GM12878 (cell line): ENCODE measurements around the gene SAMHD1. TPM values are rescaled to one million over a fixed set of nuclear protein-coding genes. Genes with fewer than 3 reads are reported as not detected.

Source experiments
- ATAC-seq: fragments of 200-7000 bp; cut with Tn5 transposase; 3 replicates; pipeline ENCODE4 v1.9.1; 2020; ENCODE audit warnings: mild to moderate bottlenecking, moderate library complexity
- BruUV-seq: library from RNA; stranded (reverse); fragments of 400-500 nt; replicated peaks from 2 replicates; lab custom pipeline; 2021; lab: Mats Ljungman, UMichigan
- CTCF ChIA-PET: fragments of 300-600 bp; sonication (Branson Sonifier 250); formaldehyde crosslinking; extraction: SDS; loops from one replicate; lab custom pipeline; 2021; ENCODE audit warnings: inconsistent platforms; lab: Yijun Ruan, JAX
- POLR2A ChIA-PET: fragments of 350-600 bp; formaldehyde crosslinking; extraction: SDS; loops from one replicate; lab custom pipeline; 2021; ENCODE audit warnings: inconsistent platforms; lab: Charles Lee
- RAD21 ChIA-PET: fragments of 300-600 bp; sonication (Branson Sonifier 250); formaldehyde crosslinking; loops from one replicate; lab custom pipeline; 2023; ENCODE audit warnings: antibody characterized with exemption; ENCODE audit not compliant: unreplicated experiment; lab: Charles Lee
- SMC1A ChIA-PET: fragments of 300-600 bp; sonication (Branson Sonifier 250); formaldehyde crosslinking; loops from one replicate; lab custom pipeline; 2023; ENCODE audit not compliant: unreplicated experiment, uncharacterized antibody; lab: Charles Lee
- DNase-seq: peaks from one replicate; pipeline ENCODE4 v3.0.0-alpha.2; 2011; ENCODE audit warnings: low read depth, low spot score
- FAIRE-seq: peaks from 3 replicates; lab custom pipeline; 2011; peaks lifted over from hg19 to GRCh38; lab: Jason Lieb, UNC
- H2AFZ ChIP-seq: 2 replicates; pipeline ENCODE4 v1.6.0; 2011; ENCODE audit warnings: low read depth, low read length, control low read depth; ENCODE audit not compliant: control insufficient read depth
- H3K27ac ChIP-seq: 2 replicates; pipeline ENCODE4 v1.5.1; 2011; ENCODE audit warnings: control low read depth; ENCODE audit not compliant: control insufficient read depth, insufficient read depth
- H3K27me3 ChIP-seq, 2 experiments: replicated peaks in 1 of 2; 2 replicates each; pipeline versions ENCODE4 v1.6.0 to v1.6.1; 2011; ENCODE audit warnings: low read length in 1 of 2; ENCODE audit not compliant: control insufficient read depth in 2 of 2, insufficient read depth in 2 of 2
- H3K36me3 ChIP-seq, 2 experiments: 2 replicates each; pipeline ENCODE4 v1.5.1; 2011; ENCODE audit warnings: low read length in 1 of 2; ENCODE audit not compliant: control insufficient read depth in 2 of 2, insufficient read depth in 2 of 2
- H3K4me1 ChIP-seq: 2 replicates; pipeline ENCODE4 v1.6.1; 2011; ENCODE audit warnings: mild to moderate bottlenecking, low read length, moderate library complexity, mixed read lengths; ENCODE audit not compliant: control insufficient read depth, insufficient read depth
- H3K4me2 ChIP-seq: 2 replicates; pipeline ENCODE4 v1.6.0; 2011; ENCODE audit warnings: control low read depth; ENCODE audit not compliant: control insufficient read depth, insufficient read depth
- H3K4me3 ChIP-seq: fragments of 200-600 bp; sonication (generic); 2 replicates; pipeline ENCODE4 v1.5.1; 2016
- H3K79me2 ChIP-seq: 2 replicates; pipeline ENCODE4 v1.6.0; 2011; ENCODE audit warnings: low read length; ENCODE audit not compliant: control insufficient read depth, insufficient read depth
- H3K9ac ChIP-seq: 2 replicates; pipeline ENCODE4 v1.8.0; 2011; ENCODE audit warnings: low read length, control low read depth, mixed read lengths; ENCODE audit not compliant: control insufficient read depth, insufficient read depth
- H3K9me3 ChIP-seq: replicated peaks from 3 replicates; pipeline ENCODE4 v1.5.1; 2011; ENCODE audit warnings: mild to moderate bottlenecking, low read length; ENCODE audit not compliant: control insufficient read depth, insufficient read depth
- H4K20me1 ChIP-seq: 2 replicates; pipeline ENCODE4 v1.6.0; 2011; ENCODE audit not compliant: control insufficient read depth, insufficient read depth
- BHLHE40 ChIP-seq, 2 experiments: fragments of 450-650 bp in 1 of 2; IDR thresholded peaks; 2 replicates each; pipeline ENCODE4 v1.6.1; 2011 to 2017; ENCODE audit warnings: low read depth in 2 of 2, borderline replicate concordance in 1 of 2, improper control_type of control experiment in 1 of 2, low read length in 1 of 2, mild to moderate bottlenecking in 1 of 2
- CBX3 ChIP-seq: fragments of 200-600 bp; sonication (generic); IDR thresholded peaks from 2 replicates; pipeline ENCODE4 v1.6.1; 2016; ENCODE audit warnings: low read depth, borderline replicate concordance
- ESRRA ChIP-seq: IDR thresholded peaks from 2 replicates; pipeline ENCODE4 v1.6.1; 2012; ENCODE audit warnings: mild to moderate bottlenecking, low read length, improper control_type of control experiment
- EZH2 ChIP-seq: IDR thresholded peaks from 2 replicates; pipeline ENCODE4 v1.6.1; 2012; ENCODE audit warnings: low read depth, mild to moderate bottlenecking, control low read depth, inconsistent platforms, low read length, borderline replicate concordance; ENCODE audit not compliant: control insufficient read depth
- JUNB ChIP-seq: IDR thresholded peaks from 2 replicates; pipeline ENCODE4 v1.6.1; 2016; ENCODE audit warnings: antibody characterized with exemption, mild to moderate bottlenecking
- KDM1A ChIP-seq: fragments of 200-600 bp; sonication (generic); IDR thresholded peaks from 2 replicates; pipeline ENCODE4 v1.6.1; 2016; ENCODE audit warnings: borderline replicate concordance
- KLF5 ChIP-seq: fragments of 450-650 bp; IDR thresholded peaks from 2 replicates; pipeline ENCODE4 v1.6.1; 2014; ENCODE audit warnings: mild to moderate bottlenecking; ENCODE audit not compliant: partially characterized antibody
- MEF2A ChIP-seq: IDR thresholded peaks from 2 replicates; pipeline ENCODE4 v1.6.1; 2011; ENCODE audit warnings: low read depth, mild to moderate bottlenecking, low read length, moderate library complexity; ENCODE audit not compliant: insufficient read depth
- NBN ChIP-seq: fragments of 450-650 bp; IDR thresholded peaks from 2 replicates; pipeline ENCODE4 v1.6.1; 2016
- NFYA ChIP-seq: IDR thresholded peaks from 2 replicates; pipeline ENCODE4 v1.6.1; 2011; ENCODE audit warnings: low read depth, mild to moderate bottlenecking, low read length, improper control_type of control experiment, borderline replicate concordance
- PAX5 ChIP-seq: IDR thresholded peaks from 2 replicates; pipeline ENCODE4 v1.6.1; 2011; ENCODE audit warnings: low read depth, low read length, borderline replicate concordance
- POLR2AphosphoS5 ChIP-seq: IDR thresholded peaks from 2 replicates; pipeline ENCODE4 v1.6.1; 2011; ENCODE audit warnings: mild to moderate bottlenecking, low read length, inconsistent platforms
- RELA ChIP-seq: fragments of 450-650 bp; IDR thresholded peaks from 2 replicates; pipeline ENCODE4 v1.8.0; 2014; ENCODE audit warnings: borderline replicate concordance; ENCODE audit not compliant: partially characterized antibody
- RUNX3 ChIP-seq: IDR thresholded peaks from 2 replicates; pipeline ENCODE4 v1.6.1; 2012; ENCODE audit warnings: low read length, inconsistent platforms
- SMAD1 ChIP-seq: fragments of 450-650 bp; IDR thresholded peaks from 2 replicates; pipeline ENCODE4 v1.6.1; 2018; ENCODE audit warnings: mild to moderate bottlenecking, low read depth; ENCODE audit not compliant: partially characterized antibody
- STAT3 ChIP-seq: IDR thresholded peaks from 2 replicates; pipeline ENCODE4 v1.6.1; 2011; ENCODE audit warnings: low read depth, low read length, improper control_type of control experiment
- TCF7 ChIP-seq: IDR thresholded peaks from 2 replicates; pipeline ENCODE4 v1.6.1; 2014; ENCODE audit warnings: antibody characterized with exemption, borderline replicate concordance
- ZBED1 ChIP-seq: IDR thresholded peaks from 2 replicates; pipeline ENCODE4 v1.6.1; 2016; ENCODE audit warnings: borderline replicate concordance
- WGBS: methylation state at CpG from one replicate; pipeline ENCODE4 v1.1.6; 2016; ENCODE audit warnings: low lambda C conversion rate; ENCODE audit not compliant: insufficient replicate concordance, insufficient coverage; ENCODE audit errors: missing lambda C conversion rate; 5-methylcytosine and 5-hydroxymethylcytosine counted together
- in situ Hi-C: fragments of 300-500 bp; cut with MboI; formaldehyde crosslinking; loops from 9 replicates; pipeline ENCODE4 v1.14.3; 2018; ENCODE audit warnings: mixed read lengths
- intact Hi-C: fragments of 100-400 bp; cut with micrococcal nuclease; formaldehyde crosslinking; loops from one replicate; pipeline ENCODE4 v1.14.2; 2022; ENCODE audit not compliant: unreplicated experiment
- polyA plus RNA-seq, 11 experiments: library from polyadenylated mRNA; depleted of rRNA in 4 of 11; unstranded in 6 of 11; stranded (reverse) in 5 of 11; fragments of >200 nt; fragmentation: Nextera tagmentation in 4 of 11; fragmentation: Illumina TruSeq in 1 of 11; extraction: Ambion mirVana in 4 of 11; extraction: Trizol in 1 of 11; gene quantifications; 1 replicate in 1 of 11; 2 replicates in 10 of 11; pipeline versions ENCODE4 v1.2.1 to v1.2.3, GENCODE V29; 2011 to 2016; ENCODE audit warnings: inconsistent platforms in 2 of 11, missing spikeins in 2 of 11, low read depth in 1 of 11
- total RNA-seq, 4 experiments: library from RNA; depleted of rRNA in 3 of 4; stranded (reverse); fragments of >200 nt in 3 of 4; fragmentation: Illumina TruSeq in 1 of 4; extraction: Trizol in 1 of 4; gene quantifications; 2 replicates each; pipeline versions ENCODE4 v1.2.1 to v1.2.3, GENCODE V29; 2013 to 2021
- TF ChIP-seq, protein P1 (sequence below): IDR thresholded peaks from 2 replicates; pipeline ENCODE4 v1.6.1; 2011; ENCODE audit warnings: mild to moderate bottlenecking, low read depth, low read length, moderate library complexity; ENCODE audit not compliant: insufficient replicate concordance
- TF ChIP-seq, protein P2 (sequence below): fragments of 450-650 bp; IDR thresholded peaks from 2 replicates; pipeline ENCODE4 v1.6.1; 2016; ENCODE audit warnings: mild to moderate bottlenecking
- TF ChIP-seq, protein P3 (sequence below): fragments of 450-650 bp; IDR thresholded peaks from 2 replicates; pipeline ENCODE4 v1.6.1; 2017; ENCODE audit warnings: borderline replicate concordance

The SAMHD1 gene
- total and polyA plus RNA-seq, 10 of the 15 experiments (the other 5 are each of a cell fraction or from before 2014, with no cell fraction given) = 20.5 to 47.9 (median 38.8) TPM

GRCh38 chr20:36893801-36894200 lies 57.7 kb downstream of the SAMHD1 start (continued):
- TF ChIP-seq, protein P1, sequence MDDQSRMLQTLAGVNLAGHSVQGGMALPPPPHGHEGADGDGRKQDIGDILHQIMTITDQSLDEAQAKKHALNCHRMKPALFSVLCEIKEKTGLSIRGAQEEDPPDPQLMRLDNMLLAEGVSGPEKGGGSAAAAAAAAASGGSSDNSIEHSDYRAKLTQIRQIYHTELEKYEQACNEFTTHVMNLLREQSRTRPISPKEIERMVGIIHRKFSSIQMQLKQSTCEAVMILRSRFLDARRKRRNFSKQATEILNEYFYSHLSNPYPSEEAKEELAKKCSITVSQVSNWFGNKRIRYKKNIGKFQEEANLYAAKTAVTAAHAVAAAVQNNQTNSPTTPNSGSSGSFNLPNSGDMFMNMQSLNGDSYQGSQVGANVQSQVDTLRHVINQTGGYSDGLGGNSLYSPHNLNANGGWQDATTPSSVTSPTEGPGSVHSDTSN = no peak
- TF ChIP-seq ZBED1 = no peak

- Histone ChIP-seq H3K79me2 (no peaks in the 10 kb centered on the region), H4K20me1 (no peaks in the 10 kb centered on the region), H3K4me2 (no peak overlapping the region), H3K27ac (no peak overlapping the region), H3K4me3 (no peak overlapping the region), H3K36me3 (peaks cover 11% of the 10 kb centered on the region in 2 experiments), H3K27me3 (no peaks in the 10 kb centered on the region), H3K9ac (no peak overlapping the region), H3K4me1 (peaks cover 5% of the 10 kb centered on the region), H2AFZ (no peak overlapping the region), H3K9me3 (no peaks in the 10 kb centered on the region)
- CTCF ChIA-PET = no interaction called here
- no peak for DNase-seq
- 97% methylated on average over 4 of the region's 4 CpGs for WGBS
- RAD21 ChIA-PET = no interaction called here
- TF ChIP-seq KLF5 (no peak), PAX5 (no peak), CBX3 (no peak), EZH2 (no peak), RELA (no peak), NBN (no peak), RUNX3 (no peak), SMAD1 (no peak), ESRRA (no peak), TCF7 (no peak), BHLHE40 (IDR thresholded peaks at IDR 0.05; ENCODE audit: borderline replicate concordance in 1 of 2, low read depth in 2 of 2, low read length in 1 of 2) (no peak), MEF2A (no peak), JUNB (no peak), STAT3 (no peak), NFYA (no peak), KDM1A (no peak), POLR2AphosphoS5 (no peak), ZBED1 (no peak)
- TF ChIP-seq, protein P2, sequence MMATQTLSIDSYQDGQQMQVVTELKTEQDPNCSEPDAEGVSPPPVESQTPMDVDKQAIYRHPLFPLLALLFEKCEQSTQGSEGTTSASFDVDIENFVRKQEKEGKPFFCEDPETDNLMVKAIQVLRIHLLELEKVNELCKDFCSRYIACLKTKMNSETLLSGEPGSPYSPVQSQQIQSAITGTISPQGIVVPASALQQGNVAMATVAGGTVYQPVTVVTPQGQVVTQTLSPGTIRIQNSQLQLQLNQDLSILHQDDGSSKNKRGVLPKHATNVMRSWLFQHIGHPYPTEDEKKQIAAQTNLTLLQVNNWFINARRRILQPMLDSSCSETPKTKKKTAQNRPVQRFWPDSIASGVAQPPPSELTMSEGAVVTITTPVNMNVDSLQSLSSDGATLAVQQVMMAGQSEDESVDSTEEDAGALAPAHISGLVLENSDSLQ = no peak
- TF ChIP-seq, protein P3, sequence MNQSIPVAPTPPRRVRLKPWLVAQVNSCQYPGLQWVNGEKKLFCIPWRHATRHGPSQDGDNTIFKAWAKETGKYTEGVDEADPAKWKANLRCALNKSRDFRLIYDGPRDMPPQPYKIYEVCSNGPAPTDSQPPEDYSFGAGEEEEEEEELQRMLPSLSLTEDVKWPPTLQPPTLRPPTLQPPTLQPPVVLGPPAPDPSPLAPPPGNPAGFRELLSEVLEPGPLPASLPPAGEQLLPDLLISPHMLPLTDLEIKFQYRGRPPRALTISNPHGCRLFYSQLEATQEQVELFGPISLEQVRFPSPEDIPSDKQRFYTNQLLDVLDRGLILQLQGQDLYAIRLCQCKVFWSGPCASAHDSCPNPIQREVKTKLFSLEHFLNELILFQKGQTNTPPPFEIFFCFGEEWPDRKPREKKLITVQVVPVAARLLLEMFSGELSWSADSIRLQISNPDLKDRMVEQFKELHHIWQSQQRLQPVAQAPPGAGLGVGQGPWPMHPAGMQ = no peak
- in situ Hi-C loops = no loop called here
- intact Hi-C loops = no loop called here
- FAIRE-seq = no peak
- SMC1A ChIA-PET = no interaction called here
- POLR2A ChIA-PET = no interaction called here
- no peak for ATAC-seq
- BruUV-seq = no TSS peak
Measured at GRCh38 chr20:36891211-36891610, 60.3 kb downstream of the SAMHD1 start.
